NCI-H226 (cell line): ENCODE data around the gene YPEL1.
"Not testable (repeated sequence)": the region's sequence is repeated elsewhere in the genome, so short reads cannot be mapped to it uniquely, and the experiment has no call there.

Experiments
- DNase-seq: peaks from one replicate; pipeline ENCODE4 v3.0.0-alpha.2; 2015

YPEL1 gene

GRCh38 chr22:21681566-21682370 is 53.8 kb downstream of the YPEL1 start:
- no peak for DNase-seq

- no peak for DNase-seq
Measured at GRCh38 chr22:21680830-21681565, 54.6 kb downstream of the YPEL1 start.

- no peak for DNase-seq
Measured at GRCh38 chr22:21679383-21679782, 56.2 kb downstream of the YPEL1 start.

GRCh38 chr22:21678842-21679241 is 56.8 kb downstream of the YPEL1 start:
- not testable (repeated sequence) for DNase-seq

- DNase-seq = no peak
Measured at GRCh38 chr22:21677606-21678443, 57.8 kb downstream of the YPEL1 start.

DNA sequence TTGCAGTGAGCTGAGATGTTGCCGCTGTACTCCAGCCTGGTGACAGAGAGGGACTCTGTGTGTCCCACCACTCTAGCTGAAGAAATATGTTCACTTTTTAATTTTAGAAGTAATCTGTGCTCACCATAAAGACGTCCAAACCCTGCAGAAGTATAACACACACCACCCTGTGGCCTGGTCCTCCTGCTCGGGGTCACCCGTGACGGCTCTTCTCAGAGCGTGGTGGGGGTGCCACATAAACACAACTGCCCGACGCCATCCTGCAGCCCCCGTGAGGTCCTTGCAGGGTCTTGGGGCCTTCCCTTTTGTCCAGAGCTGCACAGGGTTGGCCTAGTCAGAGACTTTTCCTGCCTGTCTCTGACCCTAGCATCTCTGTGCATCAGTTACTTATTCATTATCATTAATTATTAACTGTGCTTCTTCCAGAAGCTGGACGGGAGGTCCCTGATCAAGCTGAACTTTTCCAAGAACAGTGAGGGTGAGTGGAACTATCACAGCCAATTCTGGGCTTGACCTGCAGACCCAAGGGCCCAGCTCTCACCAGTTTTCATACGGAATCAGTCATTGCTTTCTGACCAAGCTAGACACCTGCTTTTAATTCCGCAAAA is 60.9 kb downstream of the YPEL1 start:
- DNase-seq = no peak

DNA sequence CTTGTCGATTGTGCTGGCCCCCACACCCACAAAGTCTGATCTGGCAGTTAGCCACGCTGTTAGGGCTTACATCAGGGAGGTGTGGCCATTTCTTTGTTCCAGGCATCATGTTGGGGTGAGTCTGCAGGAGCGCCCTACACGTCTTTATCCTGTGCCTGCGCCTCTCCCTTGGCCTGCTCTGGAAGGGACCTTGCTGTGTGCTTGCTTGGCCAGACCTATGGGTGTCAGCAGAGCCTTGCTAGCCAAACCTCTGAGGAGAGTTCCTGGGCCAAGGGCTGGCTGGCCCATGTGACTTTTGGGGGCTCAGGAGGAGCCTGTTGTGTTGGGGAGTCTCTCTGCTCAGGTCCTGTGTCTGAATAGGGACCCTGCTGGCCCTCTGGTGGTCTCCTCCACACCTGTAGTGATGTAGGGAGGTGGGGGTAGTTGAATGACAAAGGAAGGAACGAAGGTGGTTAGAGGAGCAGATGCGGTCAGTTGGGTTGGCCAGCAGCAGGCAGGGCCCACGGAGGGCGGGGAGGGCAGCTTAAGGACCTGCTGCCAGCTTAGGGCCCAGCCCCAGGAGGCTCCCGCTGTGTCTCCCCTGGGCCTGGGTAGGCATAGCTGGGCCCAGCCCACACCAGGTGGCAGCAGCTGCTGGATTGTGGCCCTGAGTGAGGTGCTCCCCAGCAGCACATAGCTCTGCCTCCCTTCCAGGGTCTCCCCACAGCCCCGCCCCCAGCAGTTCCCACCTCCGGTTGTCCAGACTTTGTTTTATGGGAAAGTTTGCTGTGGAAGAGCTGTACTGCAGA is 61.9 kb downstream of the YPEL1 start:
- no peak for DNase-seq

GRCh38 chr22:21672107-21672629 is 63.4 kb downstream of the YPEL1 start:
- no peak for DNase-seq

DNA sequence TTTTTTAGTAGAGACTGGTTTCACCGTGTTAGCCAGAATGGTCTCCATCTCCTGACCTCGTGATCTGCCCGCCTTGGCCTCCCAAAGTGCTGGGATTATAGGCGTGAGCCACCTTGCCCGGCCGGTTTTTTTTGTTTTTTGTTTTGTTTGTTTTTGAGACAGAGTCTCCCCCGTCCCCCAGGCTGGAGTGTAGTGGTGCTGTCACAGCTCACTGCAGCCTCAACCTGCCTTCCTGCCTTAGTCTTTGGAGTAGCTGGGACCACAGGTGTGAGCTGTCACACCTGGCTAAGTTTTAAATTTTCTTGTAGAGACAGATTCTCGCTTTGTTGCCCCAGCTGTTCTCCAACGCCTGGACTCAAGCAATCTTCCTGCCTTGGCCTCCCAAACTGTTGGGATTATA is 66.6 kb downstream of the YPEL1 start:
- no peak for DNase-seq

- DNase-seq = no peak
Measured at GRCh38 chr22:21666786-21667185, 68.8 kb downstream of the YPEL1 start.

GRCh38 chr22:21665047-21665851 is 70.3 kb downstream of the YPEL1 start:
- DNase-seq = no peak

DNA sequence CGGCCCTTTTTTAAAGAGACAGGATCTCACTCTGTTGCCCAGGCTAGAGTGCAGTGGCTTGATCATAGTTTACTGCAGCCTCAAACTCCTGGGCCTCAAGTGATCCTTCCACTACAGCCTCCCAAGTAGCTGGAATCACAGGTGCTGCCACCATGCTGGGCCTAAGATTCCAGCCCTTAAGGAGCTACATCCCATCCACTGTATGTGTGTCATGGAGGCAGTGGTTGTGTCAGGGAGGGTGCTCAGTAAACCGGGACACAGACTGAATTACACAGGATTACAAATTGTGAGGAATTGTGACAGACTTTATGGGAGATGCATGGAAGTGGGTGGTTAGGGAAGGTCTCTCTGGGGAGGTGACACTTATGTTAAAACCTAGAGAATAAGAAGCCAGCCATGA is 71.9 kb downstream of the YPEL1 start:
- no peak for DNase-seq

DNA sequence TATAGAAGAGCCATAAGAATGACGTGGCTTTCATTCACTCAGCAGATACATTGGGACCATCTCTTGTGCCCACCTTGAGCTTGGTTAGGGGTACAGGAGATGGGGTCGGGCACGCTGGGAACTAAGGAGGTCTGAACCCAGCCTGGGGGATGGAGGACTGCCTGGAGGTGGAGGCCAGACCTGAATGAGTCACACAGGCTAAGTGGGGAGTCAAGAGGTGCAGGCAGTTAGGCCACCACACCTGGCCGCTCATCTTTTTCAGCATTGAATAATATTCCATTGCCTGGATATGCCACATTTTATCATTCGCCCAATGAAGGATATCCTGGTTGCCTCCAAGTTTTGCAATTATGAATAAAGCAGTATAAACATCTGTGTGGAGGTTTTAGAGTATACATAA is 73.6 kb downstream of the YPEL1 start:
- DNase-seq = no peak

DNA sequence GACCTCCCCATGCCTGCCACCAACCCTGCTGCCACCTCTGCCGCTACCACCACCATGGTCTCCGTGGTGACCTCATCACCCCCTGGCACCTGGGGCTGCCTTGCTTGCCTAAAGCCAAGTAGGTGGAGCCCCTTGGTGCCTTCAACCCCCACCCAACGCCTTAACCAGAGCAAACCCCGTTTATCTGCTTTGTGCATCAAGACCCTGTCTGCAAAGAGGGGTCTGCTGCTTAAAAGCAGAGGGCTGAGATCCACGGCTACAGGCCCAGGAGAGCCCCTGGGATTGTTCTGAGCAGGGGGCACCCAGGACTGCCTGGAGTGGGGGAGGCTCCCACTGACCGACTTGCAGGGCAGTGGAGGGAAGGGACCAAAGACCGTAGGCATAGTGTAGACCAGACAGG is 74.7 kb downstream of the YPEL1 start:
- no peak for DNase-seq

- no peak for DNase-seq
Measured at GRCh38 chr22:21659864-21660525, 75.6 kb downstream of the YPEL1 start.

- DNase-seq = no peak
Measured at GRCh38 chr22:21657360-21658032, 78.1 kb downstream of the YPEL1 start.

DNA sequence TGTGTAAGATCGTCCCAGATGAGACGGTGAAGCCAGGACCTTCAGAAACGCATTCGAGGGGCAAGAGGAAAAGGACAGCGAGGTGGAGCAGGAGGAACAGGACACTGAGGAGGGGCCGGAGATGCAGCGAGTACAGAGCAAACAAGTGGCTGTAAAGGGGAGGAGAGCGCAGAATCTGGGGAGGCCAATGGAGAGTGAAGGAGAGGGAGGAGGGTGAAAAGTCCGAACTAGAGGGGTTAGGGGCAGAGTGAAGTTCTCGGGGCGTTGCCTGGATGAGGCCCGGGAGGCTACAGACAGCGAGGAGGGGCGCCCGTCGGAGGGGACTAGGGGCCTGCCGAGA is 78.6 kb downstream of the YPEL1 start:
- no peak for DNase-seq

DNA sequence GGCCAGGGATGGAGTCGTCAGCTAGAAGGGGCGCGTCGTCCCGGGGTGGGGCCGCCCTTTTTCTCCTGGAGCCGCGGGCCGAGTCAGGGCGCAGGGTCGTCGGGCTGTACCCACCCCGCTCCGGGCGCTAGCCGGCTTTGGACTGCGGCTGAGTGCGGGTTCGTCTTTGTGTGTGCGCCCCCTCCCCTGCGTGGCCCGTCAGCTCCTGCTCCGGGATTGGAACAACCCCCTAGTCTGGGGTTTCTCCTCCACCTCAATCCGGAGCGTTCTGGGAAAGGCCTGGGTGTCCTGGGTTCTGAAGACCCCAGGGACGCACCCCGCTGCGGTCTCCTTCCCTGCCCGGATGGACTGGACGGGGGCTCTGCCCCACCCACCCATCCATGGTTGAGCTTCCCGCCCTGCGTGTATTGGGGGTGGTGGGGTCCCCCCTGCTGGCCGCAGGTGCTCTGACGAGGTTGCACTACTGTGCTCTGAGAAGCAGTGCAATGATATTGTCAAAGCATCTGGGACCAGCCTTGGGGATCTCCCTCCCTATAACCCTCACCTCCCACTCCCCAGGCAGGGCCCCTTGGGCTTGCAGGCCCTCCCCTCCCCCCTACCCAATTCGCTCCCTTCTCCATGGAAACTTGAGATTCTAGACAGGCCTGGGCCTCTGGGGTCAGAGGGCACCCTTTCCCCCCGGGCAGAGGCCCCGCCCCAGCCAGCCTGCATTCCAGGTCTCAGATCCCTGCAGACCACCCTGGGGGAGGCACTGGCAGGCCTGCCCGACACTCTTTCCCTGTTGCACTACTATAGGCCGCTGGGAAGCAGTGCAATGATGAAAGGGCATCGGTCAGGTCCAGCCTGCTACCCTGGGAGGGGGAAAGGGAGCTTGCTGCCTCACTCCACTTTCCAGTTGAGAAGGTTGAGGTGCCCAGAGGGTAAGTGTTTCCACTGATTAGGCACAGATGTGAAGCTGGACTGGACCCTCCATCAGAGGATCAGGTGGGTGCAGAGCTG is 82.7 kb downstream of the YPEL1 start:
- no peak for DNase-seq
